GM10847 (cell line): Measurements from ENCODE around the gene AKR7A2.

Source experiments
- POLR2A ChIP-seq: IDR thresholded peaks from 2 replicates; pipeline ENCODE4 v1.6.1; 2011; ENCODE audit not compliant: insufficient read length; ENCODE audit errors: extremely low read depth

The AKR7A2 gene

GRCh38 chr1:19311931-19312781 lies at the start of gene AKR7A2, which contains the start of gene SLC66A1:
Gene AKR7A2 (minus strand): TSS chr1:19312144. CDS start chr1:19312124, 20 bp downstream.
Gene SLC66A1 (plus strand): TSS chr1:19312326. CDS start chr1:19317678, 5,352 bp downstream.
- peak; percentile 77 for TF ChIP-seq POLR2A

- no peak for TF ChIP-seq POLR2A
Measured at GRCh38 chr1:19360843-19361610, 49.1 kb upstream of the AKR7A2 start.

GRCh38 chr1:19360432-19360831 lies 48.5 kb upstream of the AKR7A2 start:
- TF ChIP-seq POLR2A = no peak

GRCh38 chr1:19360016-19360415 lies 48.1 kb upstream of the AKR7A2 start:
- no peak for TF ChIP-seq POLR2A

- no peak for TF ChIP-seq POLR2A
Measured at GRCh38 chr1:19359357-19359756, 47.4 kb upstream of the AKR7A2 start.

GRCh38 chr1:19358710-19359109 lies 46.8 kb upstream of the AKR7A2 start:
- no peak for TF ChIP-seq POLR2A

- TF ChIP-seq POLR2A = no peak
Measured at GRCh38 chr1:19357299-19357986, 45.5 kb upstream of the AKR7A2 start.

GRCh38 chr1:19356266-19356665 lies 44.3 kb upstream of the AKR7A2 start:
- no peak for TF ChIP-seq POLR2A

- no peak for TF ChIP-seq POLR2A
Measured at GRCh38 chr1:19354531-19354981, 42.6 kb upstream of the AKR7A2 start.

- no peak for TF ChIP-seq POLR2A
Measured at GRCh38 chr1:19353596-19353995, 41.7 kb upstream of the AKR7A2 start.

GRCh38 chr1:19352839-19353238 lies 40.9 kb upstream of the AKR7A2 start:
- no peak for TF ChIP-seq POLR2A

- TF ChIP-seq POLR2A = no peak
Measured at GRCh38 chr1:19351873-19352272, 39.9 kb upstream of the AKR7A2 start.

- TF ChIP-seq POLR2A = no peak
Measured at GRCh38 chr1:19350566-19350965, 38.6 kb upstream of the AKR7A2 start.

- no peak for TF ChIP-seq POLR2A
Measured at GRCh38 chr1:19349999-19350398, 38.1 kb upstream of the AKR7A2 start.

- no peak for TF ChIP-seq POLR2A
Measured at GRCh38 chr1:19348441-19349198, 36.7 kb upstream of the AKR7A2 start.
